Stimulated activated CD8-positive, alpha-beta memory T cell treated with anti-CD3 and anti-CD28 coated beads, Interleukin-7, amount 100 ng/mL, for 1 hour (primary cell): ENCODE measurements around the gene EML5.
"Not testable (repeated sequence)": the region's sequence is repeated elsewhere in the genome, so short reads cannot be mapped to it uniquely, and the experiment has no call there.

Experiments
- DNase-seq, 2 donors: peaks; one replicate each; pipeline ENCODE4 v3.0.0-alpha.2; 2020; ENCODE audit warnings: low read depth in 2 of 2

EML5 gene

DNA sequence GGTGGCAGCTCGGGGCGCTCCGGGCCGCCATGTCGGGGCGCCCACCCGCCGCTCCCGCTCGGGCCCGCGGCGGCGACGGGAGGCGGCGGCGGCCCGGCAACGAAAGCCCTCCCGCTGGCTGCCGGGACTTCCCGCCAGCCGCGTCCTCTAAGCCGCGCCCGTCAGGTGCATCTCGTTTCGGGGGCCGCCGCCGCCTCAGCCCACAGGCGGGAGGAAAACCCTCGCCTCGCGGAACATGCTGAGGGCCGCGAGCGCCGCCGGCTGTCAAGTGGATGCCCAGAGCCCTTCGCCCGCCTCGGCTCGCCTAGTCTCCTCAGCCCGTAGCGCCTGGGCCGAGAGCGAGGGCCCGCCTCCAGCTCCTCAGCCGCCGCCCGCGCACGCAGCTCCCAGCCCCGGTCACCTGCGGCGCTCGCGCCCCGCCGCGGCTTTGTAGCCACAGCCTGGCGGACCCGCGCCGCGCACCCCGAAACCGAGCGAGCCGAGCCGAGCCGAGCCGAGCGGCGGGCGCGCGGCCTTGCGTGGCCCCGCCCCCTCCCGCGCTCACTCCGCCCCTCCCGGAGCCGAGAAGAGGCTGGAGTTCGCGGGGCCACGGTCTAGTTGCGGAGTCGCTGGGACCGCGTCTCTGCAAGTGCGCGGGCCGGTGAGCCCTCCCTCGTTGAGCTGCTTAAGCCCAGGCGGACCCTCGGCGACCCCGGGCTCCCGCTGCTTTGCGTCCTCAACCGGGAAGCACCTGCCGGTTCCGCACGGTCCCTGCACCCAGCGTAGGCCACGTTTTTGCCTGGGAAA is at the start of gene EML5:
Gene EML5, minus strand, starts transcription at position 481 of the 786 bp plus-strand sequence. Its CDS starts 450 bp downstream, at position 31.
- peak; percentile 55 to 62 for DNase-seq

DNA sequence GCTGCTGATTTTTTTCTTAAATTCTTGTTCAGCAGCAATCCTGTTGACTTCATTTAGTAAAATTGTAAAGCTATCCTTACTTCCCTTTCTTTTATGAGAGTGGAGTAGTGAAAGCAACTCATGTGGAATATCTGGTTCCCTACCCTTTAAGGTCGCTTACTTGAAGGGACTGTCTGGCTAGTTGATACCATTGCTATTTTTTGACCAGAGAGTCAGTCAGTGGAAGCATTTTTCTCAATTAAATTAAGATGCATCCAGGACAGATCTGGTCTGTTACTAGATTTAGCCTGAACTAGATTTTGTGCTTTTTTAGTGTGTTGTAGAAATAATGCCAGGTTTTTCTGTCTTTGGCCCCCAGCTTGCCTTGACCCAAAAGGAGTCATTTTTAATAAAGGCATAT is 49.7 kb upstream of the EML5 start:
- DNase-seq: no peak

DNA sequence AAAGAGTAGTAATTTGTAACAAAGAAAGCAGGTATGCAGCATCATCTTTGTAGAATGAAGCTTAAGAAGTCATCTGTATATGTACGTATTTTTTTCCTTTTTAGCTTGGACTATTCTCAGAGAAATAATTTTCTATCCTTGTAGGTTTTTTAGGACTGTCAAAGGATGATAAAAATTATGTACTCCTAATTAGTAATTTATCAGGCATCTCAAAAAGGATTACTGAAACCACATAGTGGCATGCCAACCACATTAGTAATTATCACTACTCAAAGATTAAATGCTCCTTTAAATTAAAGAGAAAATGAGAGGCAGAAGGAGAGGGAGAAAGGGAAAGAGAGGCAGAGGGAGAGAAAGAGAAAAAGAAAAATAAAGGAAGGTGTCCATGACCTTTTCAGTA is 49.0 kb upstream of the EML5 start:
- no peak for DNase-seq

DNA sequence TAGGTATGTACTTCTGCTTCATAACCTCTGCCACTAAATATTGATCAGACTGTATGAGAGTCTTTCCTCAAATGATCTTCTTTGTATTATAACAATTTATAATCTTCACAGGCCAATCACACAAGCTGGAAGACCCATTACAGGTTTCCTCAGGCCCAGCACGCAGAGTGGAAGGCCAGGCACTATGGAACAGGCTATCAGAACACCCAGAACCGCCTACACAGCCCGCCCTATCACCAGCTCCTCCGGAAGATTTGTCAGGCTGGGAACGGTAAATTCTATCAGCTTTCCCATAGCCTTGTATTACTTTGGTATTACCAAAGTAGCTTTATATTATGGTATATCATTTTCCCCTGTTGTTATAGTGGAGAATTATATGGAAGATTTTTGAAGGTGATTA is 48.2 kb upstream of the EML5 start:
- no peak for DNase-seq

DNA sequence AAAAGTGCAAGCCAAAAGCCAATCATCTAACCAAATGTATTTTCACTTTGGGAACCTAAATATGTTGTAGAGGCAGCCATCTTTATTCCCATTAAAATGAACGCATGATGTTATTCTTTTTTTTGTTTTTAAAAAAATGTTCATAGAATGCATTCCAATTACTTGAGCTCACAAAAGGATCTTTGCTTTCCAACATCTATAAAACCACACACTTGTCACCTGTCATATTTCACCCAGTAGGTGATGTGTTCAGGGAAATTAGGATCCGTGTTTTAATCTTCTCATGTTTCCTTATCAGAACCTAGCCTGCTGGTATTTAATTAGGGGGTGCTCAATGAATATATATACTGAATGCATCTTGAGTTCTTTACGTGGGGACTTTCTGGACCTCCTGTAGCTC is 45.3 kb upstream of the EML5 start:
- DNase-seq: no peak

DNA sequence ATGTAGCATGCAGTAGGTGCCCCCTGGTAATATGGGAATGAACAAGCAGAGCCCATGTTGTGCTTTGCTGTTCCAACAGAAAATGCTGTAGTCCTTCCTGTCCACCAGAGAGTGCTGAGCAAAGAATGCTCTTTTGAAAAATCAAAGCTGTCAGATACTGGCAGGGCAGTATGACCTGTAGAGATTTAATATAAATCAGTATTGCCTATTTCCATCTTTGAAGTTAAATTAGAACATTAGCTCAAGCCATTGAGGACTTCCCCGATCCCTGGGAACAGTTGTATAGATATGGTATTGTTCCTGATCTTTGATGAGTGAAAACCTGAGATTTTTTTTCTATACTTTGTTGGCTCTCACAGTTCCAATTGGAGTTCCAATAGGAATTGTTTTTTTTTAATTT is 44.7 kb upstream of the EML5 start:
- DNase-seq: no peak

- no peak for DNase-seq
These were observed 42.9 kb upstream of the EML5 start for GRCh38 chr14:88835661-88836060.

- no peak for DNase-seq
These were observed 42.2 kb upstream of the EML5 start for GRCh38 chr14:88834883-88835431.

DNA sequence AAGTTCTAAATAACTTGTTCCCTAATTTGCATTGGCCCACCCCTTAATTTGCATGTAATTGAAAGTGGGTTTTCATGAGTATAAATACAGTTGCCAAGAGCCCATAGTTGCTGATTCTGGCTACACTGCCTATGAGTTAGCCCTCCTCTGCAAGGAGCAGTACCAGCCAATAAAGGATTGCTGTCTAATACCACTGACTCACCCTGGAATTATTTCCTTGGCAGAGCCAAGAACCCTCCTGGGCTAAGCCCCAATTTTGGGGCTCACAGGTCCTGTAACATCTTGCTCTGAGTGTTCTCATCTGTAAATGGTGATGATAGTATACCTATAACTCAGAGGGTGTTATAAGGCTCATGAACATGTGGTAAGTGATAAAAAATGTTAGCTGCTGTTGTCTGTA is 38.5 kb upstream of the EML5 start:
- DNase-seq: no peak

DNA sequence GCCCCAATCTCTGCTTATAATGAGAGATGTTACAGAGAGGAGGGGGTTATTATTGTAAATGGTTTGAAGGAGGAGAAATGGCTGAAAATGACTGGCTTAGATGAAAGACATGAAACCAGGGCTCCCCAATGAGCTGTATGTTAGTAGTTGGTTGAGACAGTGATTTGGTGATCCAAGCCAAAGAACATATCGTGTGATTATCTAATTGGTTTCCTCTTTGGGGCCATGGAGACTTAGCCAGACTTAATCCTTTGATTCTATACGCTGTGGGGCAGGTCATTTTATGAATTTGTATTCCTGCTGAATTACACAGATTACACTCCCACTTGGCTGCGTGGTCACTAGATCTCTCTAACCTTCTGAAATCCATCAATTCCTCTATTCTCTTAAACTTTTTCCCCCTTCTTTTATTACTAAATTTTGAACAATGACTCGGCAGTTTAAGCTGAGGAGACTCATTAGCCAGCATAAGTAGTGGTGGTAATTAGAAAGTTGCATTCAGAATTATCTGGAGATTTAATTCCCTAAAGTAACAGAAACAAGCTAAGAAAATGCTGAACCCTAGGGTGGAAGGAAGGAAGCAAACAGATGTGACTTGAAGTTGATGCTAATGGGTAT is 37.0 kb upstream of the EML5 start:
- no peak for DNase-seq

DNA sequence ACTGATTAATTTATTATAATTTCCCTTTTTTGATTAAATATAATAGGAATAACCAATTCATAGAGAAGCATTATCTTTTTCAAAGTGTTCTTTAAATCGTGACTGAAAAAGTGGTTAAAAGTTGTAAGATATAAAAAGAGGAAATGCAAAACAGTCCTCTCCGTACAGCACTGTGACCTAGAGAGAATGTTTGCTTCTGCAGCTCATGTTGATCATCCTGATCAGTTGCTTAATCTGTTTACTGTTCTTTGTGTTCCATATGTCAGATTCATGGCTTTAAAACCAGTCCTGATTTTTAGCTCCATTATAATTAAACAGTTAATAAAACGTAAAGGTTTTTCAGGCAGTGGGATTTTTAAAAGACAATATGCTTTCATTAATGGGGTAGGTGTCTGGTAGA is 36.4 kb upstream of the EML5 start:
- DNase-seq: no peak

DNA sequence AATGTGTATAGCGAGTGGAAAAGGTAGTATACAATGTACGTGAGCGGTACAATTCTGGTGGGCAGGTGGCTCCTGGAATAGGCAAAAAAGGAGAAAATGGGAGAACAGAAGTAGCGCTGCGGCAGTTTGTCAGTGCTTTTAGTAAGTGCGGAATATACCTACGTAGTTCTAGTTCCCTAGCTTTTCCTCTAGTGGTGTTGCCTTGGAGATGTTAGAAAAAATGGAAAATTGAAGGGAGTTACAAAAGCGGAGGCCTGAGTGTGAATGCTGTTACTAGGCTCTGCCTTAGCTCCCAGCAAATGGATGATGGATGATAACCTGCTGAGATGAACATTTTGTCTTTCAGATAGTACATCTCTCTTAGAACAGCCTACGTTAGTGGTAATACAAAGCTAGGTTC is 32.8 kb upstream of the EML5 start:
- no peak for DNase-seq

DNA sequence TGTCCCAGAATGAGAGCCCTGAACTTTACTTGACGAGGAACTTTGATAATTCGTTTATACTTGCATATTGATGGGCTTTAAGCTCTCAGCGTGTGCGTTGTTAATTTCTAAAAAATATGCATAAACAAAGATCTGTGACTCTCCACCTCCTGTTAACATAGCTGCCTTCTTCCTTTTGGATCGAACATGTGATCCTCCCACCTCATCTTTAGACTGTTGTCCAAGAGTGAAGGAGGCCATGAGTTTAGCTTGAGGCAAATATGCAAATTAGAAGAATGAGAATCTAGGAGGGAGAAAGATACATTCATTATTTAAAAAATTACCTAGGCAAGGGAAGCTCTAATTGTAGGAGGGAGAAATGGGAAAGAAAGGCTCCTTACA is 32.3 kb upstream of the EML5 start:
- no peak for DNase-seq

DNA sequence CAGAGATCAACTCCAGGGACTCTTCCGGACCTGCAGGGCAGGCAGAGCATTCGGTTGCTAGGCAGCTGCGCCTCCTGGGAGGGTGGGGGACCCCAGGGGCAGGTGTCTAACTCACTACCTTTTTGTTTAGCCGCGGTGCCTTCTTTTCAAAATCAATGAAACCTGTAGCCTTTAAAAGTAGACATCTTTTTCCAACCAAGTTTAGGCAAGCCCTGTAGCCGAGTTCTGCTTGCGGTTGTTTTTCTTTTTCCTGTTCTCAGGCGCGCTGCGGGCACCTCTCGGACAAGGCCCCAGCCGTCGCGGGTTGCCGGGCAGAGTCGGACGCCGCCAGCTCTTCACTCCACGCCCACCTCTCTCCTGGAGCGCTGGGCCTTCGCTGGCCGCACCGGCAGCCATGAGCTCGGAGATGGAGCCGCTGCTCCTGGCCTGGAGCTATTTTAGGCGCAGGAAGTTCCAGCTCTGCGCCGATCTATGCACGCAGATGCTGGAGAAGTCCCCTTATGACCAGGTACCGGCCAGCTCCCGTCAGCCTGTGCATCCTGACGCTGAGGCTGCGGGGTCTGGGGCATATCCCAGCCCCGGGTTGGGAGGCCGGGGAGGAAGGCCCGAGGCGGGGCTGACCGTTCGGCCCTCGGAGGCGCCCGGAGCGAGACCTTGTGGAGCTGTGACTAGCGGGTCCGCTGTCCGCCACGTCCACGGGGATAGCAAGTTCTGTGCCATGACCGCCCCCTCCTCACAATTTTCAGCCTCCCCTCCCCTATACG is 31.7 kb upstream of the EML5 start, which contains the start of gene TTC8:
Gene TTC8, plus strand, starts transcription at position 338 of the 764 bp plus-strand sequence. Its CDS starts 57 bp downstream, at position 395.
- DNase-seq: peak; percentile 63 to 68

DNA sequence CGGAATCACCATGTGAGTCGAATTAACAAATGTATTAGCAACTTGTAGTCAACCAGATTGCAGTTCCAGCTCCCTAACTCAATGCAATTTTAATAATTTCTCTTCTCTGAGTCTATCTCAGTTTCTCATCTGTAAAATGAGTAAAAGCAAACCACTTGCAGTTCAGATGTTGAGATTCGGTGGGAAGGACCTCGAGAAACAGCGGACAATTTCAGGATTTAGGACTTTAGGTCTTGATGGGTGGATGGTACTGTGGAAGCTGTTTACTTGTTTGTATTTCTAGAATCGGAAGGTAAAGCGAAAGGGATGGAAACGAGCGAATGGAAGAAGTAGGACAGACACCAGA is 31.2 kb upstream of the EML5 start:
- DNase-seq: no peak

DNA sequence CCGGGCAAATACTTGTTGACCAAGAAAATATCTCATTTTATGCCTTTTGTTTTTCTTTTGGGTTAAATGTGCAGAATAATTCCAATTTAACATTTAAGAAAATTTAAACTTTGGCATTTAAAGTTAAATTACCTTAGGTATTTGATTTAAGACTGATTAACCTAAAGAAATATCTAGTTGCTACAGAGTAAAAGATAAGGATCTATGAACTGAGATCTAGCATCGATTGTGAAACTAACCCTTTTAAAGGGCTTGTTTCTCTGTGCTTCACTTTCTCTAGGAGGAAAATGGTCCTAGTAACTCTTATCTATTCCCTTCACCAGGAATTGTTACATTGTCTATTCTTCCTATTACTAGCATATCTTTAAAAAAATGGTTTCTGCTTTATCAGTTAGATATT is 29.1 kb upstream of the EML5 start:
- no peak for DNase-seq

DNA sequence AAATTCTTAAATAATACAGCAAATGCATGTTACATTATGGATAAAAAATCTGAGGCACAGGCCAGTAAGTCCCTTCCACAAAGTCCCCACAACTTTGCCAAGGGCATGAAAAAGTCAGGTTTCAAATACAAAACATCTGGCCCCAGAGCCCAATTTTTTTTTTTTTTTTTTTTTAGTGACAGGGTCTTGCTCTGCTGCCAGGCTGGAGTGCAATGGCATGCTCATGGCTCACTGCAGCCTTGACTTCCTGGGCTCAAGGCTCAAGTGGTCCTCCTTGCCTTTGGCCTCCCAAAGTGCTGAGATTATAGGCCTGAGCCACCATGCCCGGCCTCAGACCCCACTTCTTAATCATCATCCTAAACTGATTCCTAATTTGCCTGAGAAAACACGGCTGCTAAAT is 28.6 kb upstream of the EML5 start:
- no peak for DNase-seq

DNA sequence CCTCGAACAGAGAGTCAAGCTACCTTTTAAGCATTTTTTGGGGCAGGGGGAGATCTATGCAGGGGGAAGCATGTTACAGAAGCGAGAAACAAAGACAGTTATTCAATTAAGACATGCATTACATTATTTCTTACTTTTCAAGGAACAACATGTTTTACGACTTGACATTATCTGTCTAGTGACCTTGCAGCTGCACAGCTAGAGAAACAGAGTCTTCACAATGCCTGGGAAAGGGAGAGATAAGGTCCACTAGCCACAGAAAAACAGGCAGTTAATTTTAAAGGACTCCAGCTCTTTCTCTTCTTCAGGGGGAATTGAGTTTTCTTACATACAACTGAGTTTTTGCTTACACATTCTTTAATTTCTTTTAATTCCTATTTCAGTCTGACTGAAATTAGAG is 26.9 kb upstream of the EML5 start:
- DNase-seq: not testable (repeated sequence)

DNA sequence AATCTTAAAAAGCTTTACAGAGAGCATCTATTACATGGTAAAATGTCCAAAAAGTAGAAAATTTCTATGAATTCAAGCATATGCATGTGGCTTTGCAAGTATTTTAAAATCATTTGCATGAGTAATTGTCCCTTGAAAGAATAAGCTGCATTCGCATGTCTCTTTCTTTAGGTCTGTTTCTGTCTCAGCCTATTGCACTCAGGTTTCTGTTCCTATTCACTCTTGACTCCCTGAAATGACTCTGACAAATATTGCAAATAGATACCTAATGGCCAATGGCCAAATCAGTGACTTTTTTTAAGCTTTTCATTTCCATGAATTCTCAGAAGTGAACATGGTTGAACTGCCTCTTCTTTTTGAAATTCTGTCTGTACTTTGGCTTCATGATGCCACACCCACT is 25.3 kb upstream of the EML5 start:
- no peak for DNase-seq

DNA sequence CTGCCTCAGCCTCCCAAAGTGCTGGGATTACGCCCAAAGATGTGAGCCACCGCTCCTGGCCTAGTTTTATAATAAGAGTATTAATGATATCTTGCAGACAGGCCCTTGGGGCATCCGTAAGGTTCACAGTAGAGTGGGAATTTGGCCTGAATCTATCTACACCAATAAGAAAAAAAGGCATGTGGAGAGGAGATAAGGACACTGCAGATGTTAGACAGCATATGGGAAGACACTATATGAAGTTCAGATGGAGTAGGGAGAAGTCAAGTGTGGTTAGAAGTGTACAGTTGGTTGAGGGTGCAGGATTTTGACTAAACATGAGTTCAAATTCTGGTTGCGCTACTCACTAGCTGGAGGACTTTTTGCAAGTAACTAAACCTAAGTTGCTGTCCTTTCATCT is 23.2 kb upstream of the EML5 start:
- no peak for DNase-seq

- DNase-seq: no peak
These were observed 15.6 kb upstream of the EML5 start for GRCh38 chr14:88808359-88808758.

DNA sequence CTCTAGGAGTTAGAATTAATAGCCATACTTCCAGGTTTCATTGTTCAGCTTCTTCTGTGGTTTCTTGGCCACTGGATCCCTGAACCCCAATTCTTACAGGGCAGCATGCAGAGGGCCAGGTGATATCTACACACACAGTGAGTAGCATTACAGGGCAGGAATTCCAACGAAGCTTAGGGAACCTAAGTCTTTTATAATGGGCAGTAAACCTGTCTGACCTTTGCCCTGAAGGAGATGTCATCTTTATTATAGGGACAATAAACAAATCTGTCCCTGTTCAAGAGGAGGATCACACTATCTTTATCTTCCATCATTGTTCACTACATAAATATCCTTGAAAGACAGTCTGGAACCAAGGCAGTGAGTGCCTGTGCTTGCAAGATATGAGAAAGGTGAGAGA is 11.7 kb upstream of the EML5 start:
- no peak for DNase-seq

DNA sequence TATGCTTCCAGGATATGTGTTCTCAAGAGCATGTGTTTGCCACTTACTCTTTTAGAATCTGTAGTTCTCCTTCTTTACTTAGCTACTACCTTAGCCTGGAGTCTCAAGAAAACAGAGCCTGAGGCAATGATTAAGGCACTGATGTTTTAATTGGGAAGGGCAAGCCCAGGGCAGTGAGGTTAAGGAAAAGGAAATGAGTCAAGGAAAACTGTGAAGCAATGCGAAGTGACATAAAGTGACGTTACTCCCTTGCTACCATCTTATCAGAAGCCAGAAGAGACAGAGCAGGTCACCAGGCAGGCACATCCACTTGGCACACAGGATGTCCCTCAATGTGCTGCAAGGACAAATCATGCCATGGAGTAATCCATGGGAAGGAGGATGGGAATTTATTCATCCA is 11.3 kb upstream of the EML5 start:
- no peak for DNase-seq
